PFSK-1 (cell line): ENCODE measurements around the gene BCL7C.

Source experiments
- FOXP2 ChIP-seq: optimal IDR thresholded peaks from 2 replicates; pipeline ENCODE3; 2011; ENCODE audit warnings: borderline replicate concordance, control low read depth, inconsistent platforms; ENCODE audit not compliant: insufficient read depth; ENCODE audit errors: extremely low read length, extremely low read depth
- POLR2AphosphoS5 ChIP-seq: IDR thresholded peaks from 2 replicates; pipeline ENCODE4 v1.6.1; 2012; ENCODE audit warnings: low read depth, mild to moderate bottlenecking, control low read depth, low read length, moderate library complexity
- SIN3A ChIP-seq: IDR thresholded peaks from 2 replicates; pipeline ENCODE4 v1.6.1; 2012; ENCODE audit warnings: mild to moderate bottlenecking, low read length, moderate library complexity, borderline replicate concordance; ENCODE audit not compliant: insufficient read depth
- TAF1 ChIP-seq: IDR thresholded peaks from 2 replicates; pipeline ENCODE4 v1.6.1; 2012; ENCODE audit warnings: low read length, control low read depth, borderline replicate concordance; ENCODE audit not compliant: insufficient read depth
- TF ChIP-seq, protein P1 (sequence below), 2 experiments: IDR thresholded peaks; 2 replicates each; pipeline versions ENCODE4 v1.6.1 to v1.8.0; 2011 to 2012; ENCODE audit warnings: low read depth in 2 of 2, low read length in 2 of 2, control low read depth in 1 of 2, inconsistent platforms in 1 of 2, mild to moderate bottlenecking in 1 of 2, moderate library complexity in 1 of 2; ENCODE audit not compliant: insufficient read depth in 1 of 2

DNA sequence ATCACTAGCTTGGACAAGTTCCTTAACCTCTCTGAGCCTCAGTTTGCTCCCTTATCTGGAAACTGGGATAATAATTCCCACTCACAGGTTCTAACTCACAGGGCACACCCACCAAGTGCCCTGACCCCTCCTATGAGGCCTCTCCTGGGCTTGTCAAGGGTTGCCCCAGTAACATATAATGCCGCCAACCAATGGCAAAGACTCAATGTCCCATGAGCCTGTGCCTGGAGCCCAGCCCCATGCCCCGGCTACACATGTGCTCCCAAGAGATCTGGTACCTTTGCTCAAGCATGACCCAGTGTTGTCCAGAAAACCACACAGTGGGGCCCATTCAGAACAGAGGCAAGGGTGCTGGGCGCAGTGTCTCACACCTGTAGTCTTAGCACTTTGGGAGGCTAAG, 21.0 kb upstream of the BCL7C start:
- TF ChIP-seq, protein P1, sequence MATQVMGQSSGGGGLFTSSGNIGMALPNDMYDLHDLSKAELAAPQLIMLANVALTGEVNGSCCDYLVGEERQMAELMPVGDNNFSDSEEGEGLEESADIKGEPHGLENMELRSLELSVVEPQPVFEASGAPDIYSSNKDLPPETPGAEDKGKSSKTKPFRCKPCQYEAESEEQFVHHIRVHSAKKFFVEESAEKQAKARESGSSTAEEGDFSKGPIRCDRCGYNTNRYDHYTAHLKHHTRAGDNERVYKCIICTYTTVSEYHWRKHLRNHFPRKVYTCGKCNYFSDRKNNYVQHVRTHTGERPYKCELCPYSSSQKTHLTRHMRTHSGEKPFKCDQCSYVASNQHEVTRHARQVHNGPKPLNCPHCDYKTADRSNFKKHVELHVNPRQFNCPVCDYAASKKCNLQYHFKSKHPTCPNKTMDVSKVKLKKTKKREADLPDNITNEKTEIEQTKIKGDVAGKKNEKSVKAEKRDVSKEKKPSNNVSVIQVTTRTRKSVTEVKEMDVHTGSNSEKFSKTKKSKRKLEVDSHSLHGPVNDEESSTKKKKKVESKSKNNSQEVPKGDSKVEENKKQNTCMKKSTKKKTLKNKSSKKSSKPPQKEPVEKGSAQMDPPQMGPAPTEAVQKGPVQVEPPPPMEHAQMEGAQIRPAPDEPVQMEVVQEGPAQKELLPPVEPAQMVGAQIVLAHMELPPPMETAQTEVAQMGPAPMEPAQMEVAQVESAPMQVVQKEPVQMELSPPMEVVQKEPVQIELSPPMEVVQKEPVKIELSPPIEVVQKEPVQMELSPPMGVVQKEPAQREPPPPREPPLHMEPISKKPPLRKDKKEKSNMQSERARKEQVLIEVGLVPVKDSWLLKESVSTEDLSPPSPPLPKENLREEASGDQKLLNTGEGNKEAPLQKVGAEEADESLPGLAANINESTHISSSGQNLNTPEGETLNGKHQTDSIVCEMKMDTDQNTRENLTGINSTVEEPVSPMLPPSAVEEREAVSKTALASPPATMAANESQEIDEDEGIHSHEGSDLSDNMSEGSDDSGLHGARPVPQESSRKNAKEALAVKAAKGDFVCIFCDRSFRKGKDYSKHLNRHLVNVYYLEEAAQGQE (IDR thresholded peaks at IDR 0.05; ENCODE audit: insufficient read depth in 1 of 2, low read depth in 2 of 2, low read length in 2 of 2), result no peak
- no peak for TF ChIP-seq POLR2AphosphoS5
- TF ChIP-seq TAF1, result no peak
- no peak for TF ChIP-seq SIN3A
- TF ChIP-seq FOXP2, result no peak
